Adipocyte (in vitro differentiated cells): ENCODE data around the gene MAP3K20.
"Not testable (repeated sequence)": the region's sequence is repeated elsewhere in the genome, so short reads cannot be mapped to it uniquely, and the experiment has no call there.

Source experiments
- DNase-seq: peaks from one replicate; pipeline ENCODE4 v3.0.0-alpha.2; 2015; ENCODE audit warnings: low read depth
- H3K27me3 ChIP-seq: replicated peaks from 2 replicates; pipeline ENCODE4 v1.7.0; 2013; ENCODE audit warnings: mild to moderate bottlenecking, low read length, moderate library complexity; ENCODE audit not compliant: control insufficient read depth, insufficient read depth
- H3K36me3 ChIP-seq: 2 replicates; pipeline ENCODE4 v1.7.0; 2013; ENCODE audit warnings: low read length, mild to moderate bottlenecking, moderate library complexity; ENCODE audit not compliant: control insufficient read depth, insufficient read depth, severe bottlenecking
- H3K4me1 ChIP-seq: 2 replicates; pipeline ENCODE4 v1.7.0; 2013; ENCODE audit warnings: mild to moderate bottlenecking, low read length, moderate library complexity; ENCODE audit not compliant: control insufficient read depth, insufficient read depth
- H3K4me3 ChIP-seq: 2 replicates; pipeline ENCODE4 v1.7.0; 2013; ENCODE audit warnings: mild to moderate bottlenecking, low read length, moderate library complexity
- H3K9ac ChIP-seq: 2 replicates; pipeline ENCODE4 v1.7.0; 2013; ENCODE audit warnings: mild to moderate bottlenecking, low read length, moderate library complexity
- H3K9me3 ChIP-seq: 2 replicates; pipeline ENCODE4 v1.7.0; 2013; ENCODE audit warnings: mild to moderate bottlenecking, low read length, moderate library complexity; ENCODE audit not compliant: control insufficient read depth

The MAP3K20 gene

GRCh38 chr2:173240083-173240482, 164.4 kb downstream of the MAP3K20 start:
- Histone ChIP-seq H3K9ac (no peak overlapping the region), H3K36me3 (peaks cover 46% of the 10 kb centered on the region)

GRCh38 chr2:173241643-173242042, 166.0 kb downstream of the MAP3K20 start:
- H3K4me3 ChIP-seq, result no peak overlapping the region
- peaks cover 53% of the 10 kb centered on the region for H3K36me3 ChIP-seq
- H3K9me3 ChIP-seq, result no peaks in the 10 kb centered on the region
- H3K9ac ChIP-seq, result no peak overlapping the region
- no peaks in the 10 kb centered on the region for H3K27me3 ChIP-seq
- H3K4me1 ChIP-seq, result no peaks in the 10 kb centered on the region
- no peak for DNase-seq

More at GRCh38 chr2:173240083-173240482, 164.4 kb downstream of the MAP3K20 start:
- Histone ChIP-seq H3K9me3 (no peaks in the 10 kb centered on the region), H3K27me3 (no peaks in the 10 kb centered on the region), H3K4me3 (no peak overlapping the region), H3K4me1 (no peaks in the 10 kb centered on the region)
- DNase-seq, result no peak

GRCh38 chr2:173247156-173247555, 171.5 kb downstream of the MAP3K20 start:
- no peaks in the 10 kb centered on the region for H3K27me3 ChIP-seq
- H3K9ac ChIP-seq, result no peak overlapping the region

GRCh38 chr2:173248381-173248780, 172.7 kb downstream of the MAP3K20 start:
- Histone ChIP-seq H3K4me1 (no peaks in the 10 kb centered on the region), H3K27me3 (no peaks in the 10 kb centered on the region), H3K36me3 (peaks cover 24% of the 10 kb centered on the region), H3K4me3 (no peak overlapping the region), H3K9me3 (no peaks in the 10 kb centered on the region), H3K9ac (no peak overlapping the region)
- no peak for DNase-seq

More at GRCh38 chr2:173247156-173247555, 171.5 kb downstream of the MAP3K20 start:
- peaks cover 27% of the 10 kb centered on the region for H3K36me3 ChIP-seq
- no peak overlapping the region for H3K4me3 ChIP-seq
- DNase-seq, result no peak
- no peaks in the 10 kb centered on the region for H3K9me3 ChIP-seq
- no peaks in the 10 kb centered on the region for H3K4me1 ChIP-seq

GRCh38 chr2:173249661-173250641, 174.3 kb downstream of the MAP3K20 start:
- no peak for DNase-seq
- Histone ChIP-seq H3K4me3 (no peak overlapping the region), H3K9me3 (no peaks in the 10 kb centered on the region), H3K4me1 (no peaks in the 10 kb centered on the region), H3K9ac (no peak overlapping the region), H3K36me3 (peaks cover 22% of the 10 kb centered on the region), H3K27me3 (no peaks in the 10 kb centered on the region)

- Histone ChIP-seq H3K36me3 (peaks cover 16% of the 10 kb centered on the region), H3K4me3 (no peak overlapping the region), H3K4me1 (no peaks in the 10 kb centered on the region), H3K9me3 (no peaks in the 10 kb centered on the region), H3K27me3 (no peaks in the 10 kb centered on the region), H3K9ac (no peak overlapping the region)
- DNase-seq, result no peak
These were observed 175.6 kb downstream of the MAP3K20 start for GRCh38 chr2:173251225-173251624.

- no peak overlapping the region for H3K4me3 ChIP-seq
- no peaks in the 10 kb centered on the region for H3K9me3 ChIP-seq
- H3K27me3 ChIP-seq, result no peaks in the 10 kb centered on the region
- H3K4me1 ChIP-seq, result no peaks in the 10 kb centered on the region
- DNase-seq, result no peak
- H3K9ac ChIP-seq, result no peak overlapping the region
- peaks cover 14% of the 10 kb centered on the region for H3K36me3 ChIP-seq
These were observed 176.9 kb downstream of the MAP3K20 start for GRCh38 chr2:173252581-173252980.

- DNase-seq, result no peak
- peaks cover 21% of the 10 kb centered on the region for H3K36me3 ChIP-seq
- no peak overlapping the region for H3K9ac ChIP-seq
- H3K9me3 ChIP-seq, result no peaks in the 10 kb centered on the region
- H3K27me3 ChIP-seq, result no peaks in the 10 kb centered on the region
- H3K4me1 ChIP-seq, result no peaks in the 10 kb centered on the region
- H3K4me3 ChIP-seq, result no peak overlapping the region
These were observed 179.0 kb downstream of the MAP3K20 start for GRCh38 chr2:173254659-173255058.

GRCh38 chr2:173258701-173259100, 183.1 kb downstream of the MAP3K20 start:
- Histone ChIP-seq H3K9me3 (no peaks in the 10 kb centered on the region), H3K27me3 (no peaks in the 10 kb centered on the region), H3K9ac (no peak overlapping the region), H3K4me3 (no peak overlapping the region), H3K4me1 (no peaks in the 10 kb centered on the region), H3K36me3 (peaks cover 32% of the 10 kb centered on the region)
- no peak for DNase-seq

GRCh38 chr2:173262356-173262755, 186.7 kb downstream of the MAP3K20 start:
- H3K4me1 ChIP-seq, DNase-seq, H3K4me3 ChIP-seq, H3K9ac ChIP-seq, H3K27me3 ChIP-seq, H3K9me3 ChIP-seq: not testable (repeated sequence)
- H3K36me3 ChIP-seq, result peaks cover 57% of the 10 kb centered on the region

- no peaks in the 10 kb centered on the region for H3K4me1 ChIP-seq
- DNase-seq, result no peak
- peaks cover 52% of the 10 kb centered on the region for H3K36me3 ChIP-seq
- no peaks in the 10 kb centered on the region for H3K9me3 ChIP-seq
- H3K27me3 ChIP-seq, result no peaks in the 10 kb centered on the region
- H3K4me3 ChIP-seq, result no peak overlapping the region
- H3K9ac ChIP-seq, result no peak overlapping the region
These were observed 188.5 kb downstream of the MAP3K20 start for GRCh38 chr2:173264151-173264550.
